Activated CD8-positive, alpha-beta T cell treated with anti-CD3 and anti-CD28 coated beads for 36 hours (primary cell): ENCODE results near the gene CENPB. TPM values are rescaled to one million over a fixed set of nuclear protein-coding genes. Genes with fewer than 3 reads are reported as not detected.
A peak's percentile ranks its signal among the peaks of the same experiment; 100 is the strongest.

ENCODE experiments used
- ATAC-seq: fragments of 200-7000 bp; cut with Tn5 transposase; one replicate; pipeline ENCODE4 v1.10.0; 2021; ENCODE audit warnings: mild to moderate bottlenecking, moderate library complexity
- CTCF ChIA-PET: fragments of 350-600 bp; sonication (Branson Sonifier 250); formaldehyde crosslinking; loops from one replicate; lab custom pipeline; 2021; ENCODE audit warnings: antibody characterized with exemption; lab: Charles Lee
- POLR2A ChIA-PET: fragments of 350-600 bp; sonication (Branson Sonifier 250); formaldehyde crosslinking; loops from one replicate; lab custom pipeline; 2021; ENCODE audit warnings: antibody characterized with exemption; lab: Charles Lee
- DNase-seq: peaks from one replicate; pipeline ENCODE4 v3.0.0-alpha.2; 2020
- H3K27ac Mint-ChIP-seq: one replicate; pipeline ENCODE4 v1.8.0; 2021; ENCODE audit warnings: mild to moderate bottlenecking, mixed read lengths
- H3K27me3 Mint-ChIP-seq: one replicate; pipeline ENCODE4 v1.8.0; 2021; ENCODE audit warnings: mixed read lengths
- H3K36me3 Mint-ChIP-seq: one replicate; pipeline ENCODE4 v1.8.0; 2021; ENCODE audit warnings: low read depth, mixed read lengths
- H3K4me1 Mint-ChIP-seq: one replicate; pipeline ENCODE4 v1.8.0; 2021; ENCODE audit warnings: low read depth, mixed read lengths
- H3K4me3 Mint-ChIP-seq: one replicate; pipeline ENCODE4 v1.8.0; 2021; ENCODE audit warnings: mild to moderate bottlenecking, moderate library complexity, mixed read lengths
- H3K9me3 Mint-ChIP-seq: one replicate; pipeline ENCODE4 v1.8.0; 2021; ENCODE audit warnings: mixed read lengths
- CTCF ChIP-seq: fragments of 200-600 bp; IDR thresholded peaks from one replicate; pipeline ENCODE4 v1.8.0; 2022; ENCODE audit warnings: antibody characterized with exemption, mild to moderate bottlenecking
- intact Hi-C: fragments of 100-400 bp; cut with micrococcal nuclease; formaldehyde crosslinking; loops from one replicate; pipeline ENCODE4 v1.10.0; 2022
- total RNA-seq, 2 experiments: library from RNA; stranded (reverse); gene quantifications; one replicate each; pipeline ENCODE4 v1.2.3, GENCODE V29; 2021

Gene CENPB
- total RNA-seq, 2 experiments from 2014 or later, result 35.0 to 35.4 TPM

GRCh38 chr20:3811467-3812258, 25.1 kb upstream of the CENPB start:
- POLR2A ChIA-PET, result interaction anchor here (0.6 to 4.6 kb wide), 9 partner anchors 8 to 91 kb away, joined by 3 to 42 read pairs (median 4); partner anchors contain the start of genes AP5S1, CDC25B and CENPB
- H3K27me3 Mint-ChIP-seq, result no peaks in the 10 kb centered on the region

GRCh38 chr20:3808544-3808943, 22.0 kb upstream of the CENPB start:
- ChIA-PET CTCF (interaction anchor here (1.0 kb wide), 1 partner anchor 10 kb away, joined by 4 read pairs; no protein-coding TSS in a partner anchor), POLR2A (no interaction called here)
- Mint-ChIP-seq H3K4me1 (peaks cover 55% of the 10 kb centered on the region), H3K36me3 (peaks cover 22% of the 10 kb centered on the region), H3K27ac (no peak overlapping the region), H3K4me3 (no peak overlapping the region), H3K27me3 (no peaks in the 10 kb centered on the region), H3K9me3 (no peaks in the 10 kb centered on the region)
- DNase-seq (no peak), ATAC-seq (no peak)
- intact Hi-C loops, result no loop called here
- TF ChIP-seq CTCF, result no peak

More at GRCh38 chr20:3811467-3812258, 25.1 kb upstream of the CENPB start:
- Mint-ChIP-seq H3K27ac (peak overlapping the region; percentile 94), H3K4me1 (peaks cover 69% of the 10 kb centered on the region), H3K36me3 (peaks cover under 1% of the 10 kb centered on the region), H3K9me3 (no peaks in the 10 kb centered on the region), H3K4me3 (peak overlapping the region; percentile 74)
- DNase-seq (peak; percentile 95), ATAC-seq (peak; percentile 88)
- intact Hi-C loops, result no loop called here
- CTCF ChIA-PET, result interaction anchor here (1.0 to 4.5 kb wide), 6 partner anchors 9 to 134 kb away, joined by 4 to 25 read pairs (median 4); partner anchors contain the start of genes AP5S1 and CENPB
- no peak for TF ChIP-seq CTCF

- Mint-ChIP-seq H3K4me1 (peaks cover 49% of the 10 kb centered on the region), H3K27ac (peak overlapping the region; percentile 26), H3K27me3 (no peaks in the 10 kb centered on the region), H3K9me3 (no peaks in the 10 kb centered on the region), H3K36me3 (peaks cover 54% of the 10 kb centered on the region), H3K4me3 (no peak overlapping the region)
- intact Hi-C loops, result no loop called here
- no peak for TF ChIP-seq CTCF
- ATAC-seq, result no peak
- ChIA-PET POLR2A (interaction anchor here (0.9 kb wide), 2 partner anchors 9 to 10 kb away, joined by 3 to 4 read pairs; no protein-coding TSS in a partner anchor), CTCF (no interaction called here)
- DNase-seq, result no peak
Measured at GRCh38 chr20:3804781-3805180, 18.2 kb upstream of the CENPB start.

- Mint-ChIP-seq H3K9me3 (no peaks in the 10 kb centered on the region), H3K27ac (peak overlapping the region; percentile 65), H3K4me3 (no peak overlapping the region), H3K36me3 (peaks cover 57% of the 10 kb centered on the region), H3K27me3 (no peaks in the 10 kb centered on the region), H3K4me1 (peaks cover 54% of the 10 kb centered on the region)
- intact Hi-C loops, result no loop called here
- ChIA-PET POLR2A (interaction anchor here (0.9 to 1.1 kb wide), 3 partner anchors 8 to 11 kb away, joined by 3 to 4 read pairs (median 4); no protein-coding TSS in a partner anchor), CTCF (no interaction called here)
- DNase-seq, result no peak
- ATAC-seq, result no peak
- no peak for TF ChIP-seq CTCF
Measured at GRCh38 chr20:3804254-3804751, 17.8 kb upstream of the CENPB start.

GRCh38 chr20:3803854-3804253, 17.3 kb upstream of the CENPB start:
- no peak for TF ChIP-seq CTCF
- H3K36me3 Mint-ChIP-seq, result peaks cover 61% of the 10 kb centered on the region
- H3K4me3 Mint-ChIP-seq, result no peak overlapping the region
- H3K27ac Mint-ChIP-seq, result peak overlapping the region; percentile 65
- DNase-seq (no peak), ATAC-seq (no peak)
- POLR2A ChIA-PET, result interaction anchor here (0.6 to 1.1 kb wide), 2 partner anchors 8 to 933 kb away, joined by 3 to 4 read pairs; no protein-coding TSS in a partner anchor
- no peaks in the 10 kb centered on the region for H3K27me3 Mint-ChIP-seq
- intact Hi-C loops, result no loop called here
- CTCF ChIA-PET, result no interaction called here
- H3K4me1 Mint-ChIP-seq, result peaks cover 58% of the 10 kb centered on the region
- no peaks in the 10 kb centered on the region for H3K9me3 Mint-ChIP-seq
